GM18505 (cell line): ENCODE results near the gene GAL3ST2.
"Not testable (repeated sequence)": the region's sequence is repeated elsewhere in the genome, so short reads cannot be mapped to it uniquely, and the experiment has no call there.

Source experiments
- ATAC-seq: cut with Tn5 transposase; IDR thresholded peaks from one replicate; pipeline ENCODE4 v1.9.1; 2021; ENCODE audit not compliant: unreplicated experiment
- POLR2A ChIP-seq: IDR thresholded peaks from 4 replicates; pipeline ENCODE4 v1.6.1; 2011; ENCODE audit warnings: borderline replicate concordance; ENCODE audit not compliant: insufficient read depth, insufficient read length; ENCODE audit errors: extremely low read depth

The GAL3ST2 gene

GRCh38 chr2:241754042-241754441 is 22.6 kb upstream of the GAL3ST2 start:
- TF ChIP-seq POLR2A = no peak
- no peak for ATAC-seq

DNA sequence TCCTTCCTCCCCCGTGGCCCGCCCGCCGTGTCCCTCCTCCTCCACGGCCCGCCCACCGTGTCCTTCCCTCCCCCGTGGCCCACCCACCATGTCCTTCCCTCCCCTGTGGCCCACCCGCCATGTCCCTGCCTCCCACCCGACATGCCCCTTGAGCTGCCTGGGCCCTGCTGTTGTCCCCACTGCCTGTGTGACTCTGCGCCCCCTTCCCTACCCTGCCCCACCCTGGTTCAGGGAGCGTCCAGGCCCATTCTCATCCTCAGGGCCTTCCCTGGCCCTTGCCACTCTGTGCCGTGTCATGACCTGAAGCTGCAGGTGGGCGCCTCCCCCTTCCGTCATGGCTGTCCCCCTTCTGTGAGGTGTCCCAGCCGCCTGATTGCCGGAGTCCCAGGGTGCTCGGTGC is 21.5 kb upstream of the GAL3ST2 start:
- no peak for ATAC-seq
- TF ChIP-seq POLR2A = no peak

- ATAC-seq = no peak
- TF ChIP-seq POLR2A = no peak
These were observed 20.8 kb upstream of the GAL3ST2 start for GRCh38 chr2:241755777-241756176.

GRCh38 chr2:241759067-241759807 is 17.4 kb upstream of the GAL3ST2 start:
- no peak for TF ChIP-seq POLR2A
- no peak for ATAC-seq

DNA sequence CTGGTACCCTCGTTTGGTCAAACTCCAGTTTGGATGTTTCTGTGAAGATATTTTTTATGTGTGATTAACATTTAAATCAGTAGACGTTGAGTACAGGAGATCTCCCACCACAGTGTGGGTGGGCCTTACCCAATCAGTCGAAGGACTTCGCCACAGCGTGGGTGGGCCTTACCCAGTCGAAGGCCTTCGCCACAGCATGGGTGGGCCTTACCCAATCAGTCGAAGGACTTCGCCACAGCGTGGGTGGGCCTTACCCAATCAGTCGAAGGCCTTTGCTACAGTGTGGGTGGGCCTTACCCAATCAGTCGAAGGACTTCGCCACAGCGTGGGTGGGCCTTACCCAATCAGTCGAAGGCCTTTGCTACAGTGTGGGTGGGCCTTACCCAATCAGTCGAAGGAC is 16.7 kb upstream of the GAL3ST2 start:
- ATAC-seq = not testable (repeated sequence)

GRCh38 chr2:241760301-241760771 is 16.3 kb upstream of the GAL3ST2 start:
- ATAC-seq = no peak

DNA sequence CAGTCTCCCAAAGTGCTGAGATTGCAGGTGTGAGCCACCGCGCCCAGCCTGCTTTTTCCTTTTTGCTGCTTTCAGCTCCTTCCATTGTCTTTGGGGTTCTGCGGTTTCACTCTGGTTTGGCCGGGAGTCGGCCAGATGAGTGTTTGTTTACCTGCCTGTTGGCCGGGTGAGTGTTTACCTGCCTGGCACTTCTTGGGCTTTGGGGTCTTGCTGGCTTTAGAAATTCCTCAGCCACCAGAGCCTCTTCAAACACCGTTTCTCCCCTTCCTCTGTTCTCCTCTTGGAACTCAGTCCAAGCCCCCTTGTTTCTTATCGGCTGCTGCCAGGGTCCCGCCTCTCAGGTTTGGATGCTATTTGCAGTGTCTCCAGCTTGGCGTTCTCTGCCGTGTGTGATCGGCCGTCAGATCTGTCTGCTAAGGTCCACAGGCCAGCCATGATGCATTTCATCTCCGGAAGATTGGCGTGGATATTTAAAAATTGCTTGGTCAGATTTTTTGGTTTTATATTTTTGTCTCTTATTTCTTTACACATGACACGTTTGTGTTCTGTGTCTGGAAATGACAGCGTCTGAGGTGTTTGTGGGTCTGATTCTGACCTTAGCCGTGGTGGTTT is 14.2 kb upstream of the GAL3ST2 start:
- no peak for TF ChIP-seq POLR2A
- ATAC-seq = no peak

More at GRCh38 chr2:241760301-241760771, 16.3 kb upstream of the GAL3ST2 start:
- no peak for TF ChIP-seq POLR2A

- no peak for TF ChIP-seq POLR2A
- ATAC-seq = no peak
These were observed 13.7 kb upstream of the GAL3ST2 start for GRCh38 chr2:241762933-241763369.

- no peak for TF ChIP-seq POLR2A
- no peak for ATAC-seq
These were observed 12.9 kb upstream of the GAL3ST2 start for GRCh38 chr2:241763551-241764274.

DNA sequence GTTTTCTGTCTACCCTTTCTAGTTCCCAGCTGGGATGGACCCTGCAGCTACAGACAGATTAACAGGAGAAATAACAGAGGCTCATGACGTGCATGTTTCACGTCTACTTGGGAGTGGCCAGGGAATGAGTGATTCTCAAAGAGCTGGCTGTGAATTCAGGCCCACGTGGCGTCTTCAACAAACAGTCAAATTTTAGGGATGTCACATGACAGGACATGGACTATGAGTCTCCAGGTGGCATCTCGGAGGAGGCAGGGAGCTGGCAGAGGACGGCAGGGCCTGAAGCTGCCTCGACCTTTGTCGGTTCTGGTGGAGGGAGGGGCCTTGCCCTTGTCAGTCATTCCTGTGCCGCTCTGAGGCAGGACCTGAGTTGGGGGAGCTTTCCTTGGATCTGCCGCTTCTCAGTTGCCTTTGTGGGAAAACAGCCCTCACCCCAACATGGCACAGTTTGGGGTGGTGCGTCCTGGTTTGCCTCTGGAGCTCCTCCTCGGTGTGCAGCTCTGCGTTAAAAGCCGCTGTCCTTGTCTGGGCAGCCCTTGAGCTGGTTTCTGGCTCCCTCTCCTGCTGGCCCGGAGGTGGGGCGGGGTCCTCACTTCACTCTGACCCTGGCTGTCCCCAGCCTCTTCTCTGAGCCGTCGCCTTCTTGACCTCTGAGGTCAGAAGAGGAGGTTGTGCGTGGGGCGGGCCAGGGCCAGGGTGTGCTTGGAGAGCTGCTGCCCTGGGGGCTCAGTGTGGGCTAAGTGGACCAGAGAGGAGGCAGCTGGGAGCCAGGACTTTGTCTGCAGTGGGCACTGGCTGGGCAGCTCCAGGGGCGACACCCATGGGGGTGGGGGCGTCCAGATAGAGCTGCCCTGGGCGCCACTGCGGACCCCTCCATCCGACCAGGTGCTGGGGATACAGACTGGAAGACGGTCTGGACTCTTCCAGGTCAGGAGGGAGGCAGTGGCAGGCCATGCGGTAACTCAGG is 12.1 kb upstream of the GAL3ST2 start:
- ATAC-seq = no peak
- no peak for TF ChIP-seq POLR2A

- TF ChIP-seq POLR2A = no peak
These were observed 9.0 kb upstream of the GAL3ST2 start for GRCh38 chr2:241767464-241768250.

GRCh38 chr2:241768251-241768711 is 8.3 kb upstream of the GAL3ST2 start:
- ATAC-seq = no peak
- no peak for TF ChIP-seq POLR2A

More at GRCh38 chr2:241767464-241768250, 9.0 kb upstream of the GAL3ST2 start:
- no peak for ATAC-seq
